GM11168 (cell line): ENCODE measurements around the gene ABCG8.

Experiments used
- in situ Hi-C: fragments of 300-500 bp; cut with MboI; formaldehyde crosslinking; loops from one replicate; pipeline ENCODE4 v1.12.0; 2022; ENCODE audit warnings: low sequenced_read_pairs; ENCODE audit not compliant: unreplicated experiment

The ABCG8 gene

DNA sequence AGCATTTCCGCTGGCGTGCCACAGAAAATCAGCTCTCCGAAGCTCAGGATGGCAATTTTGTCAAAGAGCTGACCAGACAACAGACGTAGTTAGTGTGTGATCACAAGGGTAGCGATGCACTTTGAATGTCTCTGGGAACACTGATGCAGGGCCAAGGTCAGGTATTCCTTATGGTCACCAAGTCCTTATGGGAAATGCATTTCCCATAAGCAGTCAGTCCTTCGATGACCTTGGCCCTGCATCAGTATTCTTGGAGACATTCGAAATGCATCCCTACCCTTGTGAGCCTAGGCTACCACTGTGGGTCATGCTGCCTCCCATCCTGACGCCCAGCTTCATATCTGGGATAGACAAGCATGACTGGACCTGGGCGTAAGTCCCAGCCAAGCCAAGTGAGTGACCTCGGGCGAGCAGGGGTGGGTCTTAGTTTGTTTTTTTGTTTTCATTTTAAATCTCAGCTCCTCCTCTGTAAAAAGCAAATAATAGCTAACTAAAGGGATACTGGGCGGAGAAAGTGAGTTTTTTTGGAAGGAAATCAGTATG, 13.7 kb upstream of the ABCG8 start:
- in situ Hi-C loops: no loop called here

DNA sequence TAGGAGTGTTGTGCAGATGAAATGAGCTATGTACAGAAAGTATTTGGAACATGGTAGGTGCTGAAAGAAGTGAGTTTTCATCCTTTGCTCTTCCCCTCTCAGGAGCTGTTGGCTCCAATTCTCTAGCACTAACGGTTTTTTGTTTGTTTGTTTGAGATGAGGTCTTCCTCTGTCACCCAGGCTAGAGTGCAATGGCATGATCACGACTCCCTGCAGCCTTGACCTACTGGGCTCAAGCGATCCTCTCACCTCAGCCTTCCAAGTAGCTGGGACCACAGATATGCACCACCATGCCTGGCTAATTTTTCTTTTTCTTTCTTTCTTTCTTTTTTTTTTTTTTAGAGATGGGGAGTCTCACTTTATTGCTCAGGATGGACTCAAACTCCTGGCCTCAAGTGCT, 12.9 kb upstream of the ABCG8 start:
- in situ Hi-C loops: no loop called here

DNA sequence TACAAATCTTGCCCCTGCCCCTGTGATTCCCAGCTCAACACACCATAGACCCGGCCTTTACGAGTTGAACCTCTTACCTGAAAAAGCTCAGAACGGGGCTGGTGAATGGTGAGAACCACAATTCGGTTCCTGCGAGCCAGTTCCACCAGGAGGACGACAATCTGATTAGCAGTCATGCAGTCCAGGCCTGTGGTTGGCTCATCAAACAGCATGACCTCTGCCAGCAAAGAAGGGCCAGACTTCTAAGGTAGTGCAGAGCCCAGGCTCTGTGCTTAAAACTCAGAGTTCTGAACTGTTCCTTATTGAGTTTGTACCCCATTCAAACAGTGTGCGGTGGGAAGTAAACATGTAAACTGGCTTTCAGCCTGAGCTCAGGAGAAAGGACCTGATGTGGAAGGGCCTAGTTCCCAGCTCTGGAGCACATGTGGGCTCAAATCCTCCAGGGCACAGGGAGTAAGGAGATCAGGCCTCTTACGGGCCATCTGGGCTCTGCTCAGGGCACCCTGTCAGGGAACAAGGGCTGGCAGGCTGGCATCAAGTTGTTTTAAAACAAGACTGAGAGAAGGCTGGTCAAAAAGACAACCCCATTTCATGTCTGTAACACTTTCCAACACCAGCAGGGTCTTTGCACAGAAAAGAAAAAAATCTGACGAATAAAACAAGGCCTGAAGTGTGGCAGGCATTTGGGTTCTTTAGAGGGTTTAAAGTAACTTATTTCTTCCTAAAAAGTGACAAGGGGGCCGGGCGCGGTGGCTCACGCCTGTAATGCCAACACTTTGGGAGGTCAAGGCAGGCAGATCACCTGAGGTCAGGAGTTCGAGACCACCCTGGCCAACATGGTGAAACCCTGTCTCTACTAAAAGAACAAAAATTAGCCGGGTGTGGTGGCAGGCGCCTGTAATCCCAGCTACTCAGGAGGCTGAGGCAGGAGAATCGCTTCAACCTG, 12.2 kb upstream of the ABCG8 start:
- in situ Hi-C loops: no loop called here

DNA sequence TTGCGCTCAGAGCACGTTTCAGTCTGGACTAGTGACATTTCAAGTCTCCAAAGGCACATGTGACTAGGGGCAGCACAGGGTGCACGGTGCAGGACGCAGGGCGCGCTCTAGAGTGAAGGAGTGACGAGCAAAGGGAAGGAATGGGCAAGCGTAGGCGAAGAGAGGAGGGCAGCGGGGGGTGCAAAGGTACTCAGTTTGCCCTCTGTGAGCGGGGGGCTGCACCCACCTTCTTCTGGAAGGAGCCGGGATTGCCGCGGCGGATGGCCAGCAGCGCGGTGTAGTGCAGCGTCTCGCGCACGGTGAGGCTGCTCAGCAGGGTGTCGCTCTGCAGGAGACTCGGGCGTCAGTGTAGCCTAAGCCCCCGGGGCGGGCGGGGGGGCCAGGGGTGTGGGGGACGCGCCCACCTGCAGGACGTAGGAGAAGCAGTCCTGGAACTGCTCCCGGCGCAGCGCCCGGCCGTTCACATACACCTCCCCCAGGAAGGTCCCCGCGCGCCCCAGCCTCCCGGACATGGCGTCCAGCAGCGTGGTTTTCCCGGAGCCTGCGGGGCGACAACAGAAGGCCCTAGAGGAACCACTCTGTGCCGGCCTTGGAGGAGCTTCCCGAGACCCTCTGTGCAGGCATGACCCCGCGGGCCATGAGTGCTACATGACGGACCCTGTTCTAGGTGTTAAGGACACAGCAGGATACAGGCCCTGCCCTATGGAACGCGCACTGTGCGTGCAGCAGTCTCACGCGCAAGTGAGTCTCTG, 7.1 kb upstream of the ABCG8 start:
- in situ Hi-C loops: no loop called here

DNA sequence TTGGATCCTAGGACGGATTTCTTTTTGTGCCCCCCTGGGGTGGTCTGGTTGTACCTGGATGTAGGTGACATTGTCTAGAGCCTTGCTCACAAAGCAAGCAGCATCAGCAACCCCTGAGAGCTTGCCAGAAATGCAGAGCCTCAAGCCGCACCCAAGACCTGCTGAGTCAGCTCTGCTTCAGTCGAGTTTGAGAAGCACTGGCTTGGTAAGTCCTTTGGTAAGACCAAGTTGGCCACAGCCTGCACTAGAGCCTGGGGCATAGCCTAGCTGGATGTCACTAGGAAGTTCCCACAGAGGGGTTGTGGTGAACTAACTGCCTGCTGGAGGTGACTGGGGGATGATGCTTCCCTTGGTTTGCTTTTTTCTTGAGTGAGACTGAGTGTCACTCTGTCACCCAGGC, 6.3 kb upstream of the ABCG8 start:
- in situ Hi-C loops: no loop called here

DNA sequence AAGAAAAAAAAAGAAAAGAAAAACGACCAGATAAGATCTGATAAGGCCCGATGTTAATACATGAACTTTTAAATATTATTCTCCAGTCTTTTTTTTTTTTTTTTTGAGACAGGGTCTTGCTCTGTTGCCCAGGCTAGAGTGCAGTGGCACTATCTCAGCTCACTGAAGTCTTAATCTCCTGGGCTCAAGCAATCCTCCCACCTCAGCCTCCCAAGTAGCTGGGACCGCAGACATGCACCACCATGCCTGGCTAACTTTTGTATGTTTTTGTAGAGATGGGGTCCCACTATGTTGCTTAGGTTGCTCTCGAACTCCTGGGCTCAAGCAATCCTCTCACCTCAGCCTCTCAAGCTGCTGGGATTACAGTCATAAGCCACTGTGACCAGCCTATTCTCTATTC, 1.7 kb upstream of the ABCG8 start:
- in situ Hi-C loops: no loop called here

DNA sequence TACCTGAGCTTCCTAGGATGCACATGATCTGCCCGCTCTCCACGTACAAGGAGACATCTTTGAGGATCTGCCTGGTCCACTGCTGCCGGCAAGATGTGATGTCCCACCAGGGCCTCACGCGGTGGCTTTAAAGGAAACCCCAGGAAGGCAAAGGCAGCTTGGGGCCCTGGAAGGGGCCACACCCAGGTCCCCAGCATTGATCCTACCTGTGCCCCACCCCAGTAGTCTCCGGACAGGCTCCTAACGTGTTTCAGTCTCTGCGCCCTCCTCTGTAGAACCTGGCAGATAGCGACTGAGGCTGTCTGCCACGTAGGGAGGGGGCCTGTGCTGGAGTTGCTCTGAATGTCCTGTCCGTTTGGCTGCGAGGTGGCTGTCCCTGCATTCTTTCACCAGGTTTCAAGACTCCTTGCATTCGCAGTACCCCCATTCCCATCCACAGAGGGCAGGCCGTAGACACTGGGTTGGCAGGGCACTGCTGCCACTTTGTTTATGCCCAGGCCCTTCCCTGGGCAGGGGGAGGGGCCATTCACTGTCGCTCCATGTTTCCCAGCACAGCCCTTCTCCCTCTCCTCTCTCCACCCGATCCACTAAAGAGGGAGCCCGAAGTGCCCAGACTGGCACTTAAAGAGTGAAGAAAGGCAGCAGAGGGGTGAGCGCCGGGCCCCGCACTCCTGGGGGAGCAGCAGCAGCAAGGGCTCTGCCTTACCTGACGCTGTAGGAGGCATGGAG, 776 bp upstream of the ABCG8 start:
- in situ Hi-C loops: no loop called here

DNA sequence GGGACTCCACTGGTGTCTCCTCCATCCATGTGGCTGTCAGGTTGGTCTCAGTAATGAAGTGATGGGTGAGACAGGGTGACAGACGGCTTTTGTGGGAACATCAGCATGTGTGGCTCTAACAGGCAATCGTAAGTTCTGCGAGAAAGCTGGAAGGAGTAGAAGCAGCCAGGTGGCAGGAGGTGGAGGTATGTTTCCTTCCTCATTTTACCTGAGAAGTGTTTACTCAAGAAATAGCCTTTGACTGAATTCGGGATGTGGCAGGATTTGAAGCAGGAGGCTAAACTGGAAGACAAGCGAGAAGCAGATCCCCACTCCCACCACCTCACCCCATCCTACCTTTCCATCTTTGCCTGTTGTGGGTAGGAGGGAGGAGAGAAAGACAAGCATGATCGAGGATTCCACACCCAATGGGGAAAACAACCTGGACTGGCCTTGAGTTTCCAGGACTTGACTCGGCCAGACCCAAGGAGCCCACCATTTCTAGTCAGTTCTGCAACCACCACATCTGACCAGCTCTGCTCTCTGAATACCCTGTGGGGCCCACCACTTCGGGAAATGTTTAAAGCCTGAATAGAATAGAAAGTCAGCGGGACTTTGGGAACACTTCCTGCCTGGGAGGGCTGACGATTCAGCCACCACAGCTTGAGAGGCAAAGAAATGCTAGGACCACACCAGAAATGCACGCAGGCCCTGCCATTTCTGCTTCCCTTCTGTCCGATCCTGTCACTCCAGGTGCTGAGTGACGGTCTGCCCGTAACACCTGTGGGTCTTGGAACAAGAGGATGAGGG, 1.2 kb downstream of the ABCG8 start:
- in situ Hi-C loops: no loop called here

DNA sequence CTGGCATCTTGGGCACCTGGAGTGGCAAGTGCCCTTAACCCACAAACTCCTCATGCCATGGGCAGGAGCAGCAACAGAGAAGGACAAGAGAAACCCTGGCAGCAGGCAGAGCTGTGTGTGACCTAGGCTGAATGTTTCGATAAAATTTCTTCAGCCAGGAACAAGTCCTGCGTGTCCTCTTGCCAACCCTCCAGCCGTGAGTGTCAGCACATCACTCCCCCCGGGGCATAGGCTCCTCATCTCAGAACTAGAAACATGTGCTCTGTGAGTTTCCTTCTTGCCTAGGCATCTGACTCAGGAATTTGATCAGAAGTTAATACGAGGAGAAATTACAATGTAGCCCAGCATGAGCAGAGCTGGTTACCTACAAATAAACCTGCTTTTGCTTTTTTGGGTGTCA, 2.2 kb downstream of the ABCG8 start:
- in situ Hi-C loops: no loop called here

DNA sequence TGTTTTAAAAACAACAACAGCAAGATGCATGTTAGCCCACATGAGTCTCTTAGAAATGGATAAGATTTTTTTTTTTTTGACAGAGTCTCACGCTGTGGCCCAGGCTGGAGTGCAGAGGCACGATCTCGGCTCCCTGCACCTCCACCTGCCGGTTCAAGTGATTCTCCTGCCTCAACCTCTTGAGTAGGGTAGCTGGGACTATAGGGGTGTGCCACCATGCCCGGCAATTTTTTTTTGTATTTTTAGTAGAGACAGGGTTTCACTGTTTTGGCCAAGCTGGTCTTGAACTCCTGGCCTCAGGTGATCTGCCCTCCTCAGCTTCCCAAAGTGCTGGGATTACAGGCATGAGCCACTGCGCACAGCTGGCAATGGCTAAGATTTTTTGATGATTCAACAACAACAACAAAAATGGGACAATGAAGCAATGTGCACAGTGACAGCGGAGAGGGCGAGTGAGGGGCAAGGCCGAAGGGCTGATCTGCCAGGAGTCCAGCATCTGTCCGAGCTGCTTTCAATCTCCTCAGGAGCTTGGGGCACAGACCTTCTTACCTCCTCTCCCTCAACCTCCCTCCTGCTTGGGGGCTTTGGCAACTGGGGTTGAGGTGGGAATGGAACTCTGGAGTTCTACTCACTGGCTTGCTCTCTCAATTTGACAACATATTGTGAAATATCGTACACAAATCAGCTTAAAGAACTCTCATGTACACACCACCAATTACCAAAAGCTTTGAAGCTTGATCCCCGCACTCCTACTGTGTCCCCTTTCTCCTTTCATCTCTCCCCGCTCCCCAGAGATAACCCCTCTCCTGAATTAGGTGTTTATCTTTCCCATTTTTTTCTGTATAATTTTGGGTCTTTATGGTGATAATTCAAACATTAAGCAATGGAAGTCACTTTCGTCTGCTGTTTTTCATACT, 3.4 kb downstream of the ABCG8 start:
- in situ Hi-C loops: no loop called here

DNA sequence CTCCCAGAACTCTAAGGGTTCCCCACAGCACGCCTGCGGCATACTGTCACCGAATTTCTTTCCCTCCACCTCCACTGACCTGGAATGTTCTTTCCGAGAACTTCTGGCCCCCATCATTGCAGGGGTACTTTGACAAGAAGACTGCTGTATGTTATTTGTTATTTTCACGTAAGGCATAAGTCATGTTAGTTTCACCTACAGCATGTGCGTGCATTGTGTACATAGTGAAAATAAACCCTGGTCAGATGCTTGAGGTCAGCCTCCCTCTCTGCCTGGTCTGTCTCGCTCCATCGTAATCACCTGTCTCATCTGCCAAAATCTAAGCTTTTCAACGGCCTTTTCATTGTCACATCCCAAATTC, 4.1 kb downstream of the ABCG8 start:
- in situ Hi-C loops: no loop called here

DNA sequence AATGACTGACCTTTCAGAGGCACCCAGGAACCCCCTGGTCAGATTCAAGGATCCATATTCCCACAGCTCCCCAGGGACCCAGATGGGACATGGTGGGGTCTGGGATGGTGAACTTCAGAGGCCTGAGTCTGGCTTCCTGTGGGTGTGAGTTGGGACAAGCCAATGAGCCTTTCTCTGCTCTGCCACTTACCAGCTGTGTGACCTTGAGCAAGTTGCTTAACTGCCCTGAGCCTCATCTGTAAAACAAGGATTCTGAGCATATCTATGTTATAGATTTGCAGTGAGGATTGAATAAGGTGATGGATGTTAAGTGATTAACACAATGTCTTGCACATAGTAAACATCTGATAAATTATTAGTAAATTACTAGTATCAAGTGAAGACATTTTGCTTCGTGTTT, 6.4 kb downstream of the ABCG8 start:
- in situ Hi-C loops: no loop called here

DNA sequence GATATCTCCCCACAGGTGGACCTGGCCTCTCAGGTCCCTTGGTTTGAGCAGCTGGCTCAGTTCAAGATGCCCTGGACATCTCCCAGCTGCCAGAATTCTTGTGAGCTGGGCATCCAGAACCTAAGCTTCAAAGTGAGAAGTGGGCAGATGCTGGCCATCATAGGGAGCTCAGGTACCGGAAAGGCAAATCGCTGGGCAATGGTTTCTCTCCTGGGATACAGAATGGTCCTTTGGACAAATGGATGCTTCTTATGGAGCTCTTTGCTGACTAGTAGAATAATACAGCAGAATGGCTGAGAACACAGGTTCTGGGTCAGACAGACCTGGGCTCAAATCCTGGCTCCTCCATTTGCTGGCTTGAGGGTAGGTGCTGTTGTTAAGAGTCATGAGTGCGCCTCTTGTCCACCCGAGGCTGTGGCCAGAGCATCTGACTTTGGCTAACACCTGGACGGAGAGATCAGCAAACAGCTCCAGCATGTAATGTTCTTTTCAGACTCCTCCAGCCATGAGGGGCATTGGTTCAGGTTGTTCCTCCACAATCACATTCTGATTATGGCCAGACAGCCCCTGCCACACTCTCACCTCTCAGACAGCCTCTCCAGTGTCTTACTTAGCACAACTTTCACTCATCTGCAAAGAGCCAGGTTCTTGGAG, 7.5 kb downstream of the ABCG8 start:
- in situ Hi-C loops: no loop called here

DNA sequence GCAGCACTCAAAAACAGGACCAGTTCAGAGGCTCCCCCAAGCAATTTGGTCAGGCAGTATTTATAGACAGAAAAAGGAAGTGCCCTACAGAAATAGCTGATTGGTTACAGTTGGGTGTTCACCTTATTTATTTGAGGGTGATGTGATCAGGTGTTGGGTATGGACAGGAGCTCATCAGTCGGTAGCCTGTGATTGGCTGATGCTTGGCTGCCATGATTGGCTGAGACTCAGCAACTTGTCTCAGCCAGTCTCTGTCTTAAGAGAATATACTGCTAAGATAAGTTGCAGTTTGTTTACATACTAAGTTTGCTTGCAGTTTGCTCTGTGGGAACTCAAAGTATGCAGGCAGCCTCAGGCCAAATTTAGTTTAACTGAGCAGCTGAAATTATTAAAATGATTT, 9.4 kb downstream of the ABCG8 start:
- in situ Hi-C loops: no loop called here

DNA sequence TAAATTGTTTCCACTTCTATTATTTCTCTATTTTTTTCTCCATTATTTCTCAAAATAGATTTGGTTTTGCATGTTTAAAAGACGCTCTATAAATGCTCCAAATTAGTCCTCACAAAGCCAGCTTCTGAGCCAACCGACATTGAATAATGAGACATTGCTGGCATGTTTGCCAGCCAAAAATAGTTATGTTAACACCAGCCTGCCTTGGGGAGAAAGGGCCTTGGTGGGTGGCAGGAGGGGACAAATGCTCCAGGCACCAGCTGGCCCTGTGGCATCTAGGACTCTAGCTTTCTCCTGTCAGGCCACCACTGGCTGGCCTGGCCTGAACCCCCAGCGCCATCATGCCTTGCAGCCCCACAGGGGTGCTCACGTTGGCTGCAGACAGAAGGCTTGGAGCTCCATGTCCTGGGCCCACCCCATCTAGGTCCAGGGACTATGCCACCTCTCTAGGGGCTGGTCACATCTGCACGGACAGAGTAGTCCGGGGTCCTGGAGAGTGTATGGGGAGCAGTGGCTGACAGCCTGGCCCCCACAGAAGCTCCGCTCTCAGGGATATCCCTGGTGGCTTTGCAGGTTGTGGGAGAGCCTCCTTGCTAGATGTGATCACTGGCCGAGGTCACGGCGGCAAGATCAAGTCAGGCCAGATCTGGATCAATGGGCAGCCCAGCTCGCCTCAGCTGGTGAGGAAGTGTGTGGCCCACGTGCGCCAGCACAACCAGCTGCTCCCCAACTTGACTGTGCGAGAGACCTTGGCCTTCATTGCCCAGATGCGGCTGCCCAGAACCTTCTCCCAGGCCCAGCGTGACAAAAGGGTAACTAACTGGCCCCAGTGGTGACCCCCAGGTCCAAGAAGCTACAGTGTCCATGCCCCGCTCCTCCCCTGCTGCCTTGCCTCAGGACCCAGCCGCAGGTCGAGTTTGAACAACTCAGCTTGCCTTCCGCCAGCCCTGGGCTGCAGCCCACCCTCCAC, 12.5 kb downstream of the ABCG8 start:
- in situ Hi-C loops: no loop called here

DNA sequence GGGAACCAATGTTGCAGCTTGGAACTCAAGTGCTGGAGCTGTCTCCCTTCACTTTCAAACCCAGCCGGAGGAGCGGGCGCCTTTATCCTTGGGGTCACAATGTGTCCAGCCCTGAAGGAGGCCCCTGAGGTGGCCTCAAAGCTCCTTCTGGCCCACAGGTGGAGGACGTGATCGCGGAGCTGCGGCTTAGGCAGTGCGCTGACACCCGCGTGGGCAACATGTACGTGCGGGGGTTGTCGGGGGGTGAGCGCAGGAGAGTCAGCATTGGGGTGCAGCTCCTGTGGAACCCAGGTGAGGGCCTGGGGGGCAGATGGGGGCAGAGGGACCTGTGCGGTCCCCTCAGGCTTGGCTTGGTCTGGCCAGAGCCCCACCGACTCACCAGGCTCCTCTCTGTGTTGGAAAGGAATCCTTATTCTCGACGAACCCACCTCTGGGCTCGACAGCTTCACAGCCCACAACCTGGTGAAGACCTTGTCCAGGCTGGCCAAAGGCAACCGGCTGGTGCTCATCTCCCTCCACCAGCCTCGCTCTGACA, 13.5 kb downstream of the ABCG8 start:
- in situ Hi-C loops: no loop called here
